ENCODE measurements around the gene GMCL2.

The GMCL2 gene

DNA sequence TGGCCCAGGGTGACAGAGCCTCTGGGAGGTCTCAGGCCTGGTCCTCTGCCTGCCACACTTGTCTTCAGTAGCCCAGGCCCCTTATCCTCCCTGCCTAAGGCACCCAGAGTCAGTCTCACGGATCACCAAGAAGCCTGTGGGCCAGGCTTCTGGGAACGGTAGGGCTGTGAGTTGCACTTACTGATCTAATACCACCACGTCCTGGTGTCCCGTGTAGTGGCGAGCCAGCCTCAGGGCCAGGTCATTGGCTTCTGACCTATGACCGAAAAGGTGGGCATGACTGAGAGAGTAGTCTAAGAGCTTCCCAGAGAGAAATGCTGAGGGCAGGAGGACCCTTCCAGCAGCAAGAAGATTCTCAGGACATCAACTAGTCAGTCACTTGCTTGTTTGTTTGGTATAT lies 38.0 kb upstream of the GMCL2 start:
- Histone ChIP-seq H3K4me3 (no peak overlapping the region), H3K9me3 (replicated peaks in 1 of 11) (no peaks in the 10 kb centered on the region), H3K36me3 (peaks cover 85 to 100% (median 98%) of the 10 kb centered on the region in 11 experiments), H4K20me1 (peaks cover 68 to 100% (median 99%) of the 10 kb centered on the region in 11 experiments; a peak in 21 of 22 replicates), H3K9ac (no peak overlapping the region), H3K27ac (no peak overlapping the region), H3K4me2 (no peak overlapping the region), H3K27me3 (no peaks in the 10 kb centered on the region), H3K4me1 (peaks cover 1 to 80% (median 29%) of the 10 kb centered on the region in 10 experiments; a peak in 16 of 20 replicates)
- no peak for TF ChIP-seq Cebpa-rat (IDR thresholded peaks at IDR 0.05)

DNA sequence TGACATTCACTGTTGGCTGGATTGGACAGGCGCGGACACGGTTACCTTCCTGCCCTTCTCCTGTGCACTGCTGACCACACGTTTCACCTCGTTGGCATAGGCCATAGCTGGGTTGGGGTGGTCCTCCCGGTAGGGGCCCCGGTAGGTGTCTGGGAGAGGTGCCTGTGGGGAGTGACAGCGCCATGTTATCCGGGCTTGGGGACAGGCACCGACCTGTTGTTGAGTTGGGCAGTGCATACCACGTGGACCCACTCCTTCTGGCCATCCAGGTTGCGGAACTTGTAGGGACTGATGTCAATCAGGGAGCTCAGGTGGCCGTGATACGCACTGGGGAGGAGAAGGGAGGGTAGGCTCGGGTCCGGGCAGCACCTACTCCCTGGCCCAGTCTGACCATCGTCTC lies 37.2 kb upstream of the GMCL2 start:
- no peaks in the 10 kb centered on the region for H3K27me3 ChIP-seq
- no peaks in the 10 kb centered on the region for H3K9me3 ChIP-seq (replicated peaks in 1 of 11)
- H3K4me3 ChIP-seq: no peak overlapping the region
- no peak overlapping the region for H3K27ac ChIP-seq
- H3K4me2 ChIP-seq: no peak overlapping the region
- TF ChIP-seq Cebpa-rat (IDR thresholded peaks at IDR 0.05): no peak
- H3K36me3 ChIP-seq: peaks cover 85 to 100% (median 97%) of the 10 kb centered on the region in 11 experiments
- H4K20me1 ChIP-seq: peaks cover 63 to 100% (median 99%) of the 10 kb centered on the region in 11 experiments; a peak in 21 of 22 replicates
- H3K9ac ChIP-seq: no peak overlapping the region
- peaks cover 0 to 74% (median 22%) of the 10 kb centered on the region in 10 experiments; a peak in 15 of 20 replicates for H3K4me1 ChIP-seq

DNA sequence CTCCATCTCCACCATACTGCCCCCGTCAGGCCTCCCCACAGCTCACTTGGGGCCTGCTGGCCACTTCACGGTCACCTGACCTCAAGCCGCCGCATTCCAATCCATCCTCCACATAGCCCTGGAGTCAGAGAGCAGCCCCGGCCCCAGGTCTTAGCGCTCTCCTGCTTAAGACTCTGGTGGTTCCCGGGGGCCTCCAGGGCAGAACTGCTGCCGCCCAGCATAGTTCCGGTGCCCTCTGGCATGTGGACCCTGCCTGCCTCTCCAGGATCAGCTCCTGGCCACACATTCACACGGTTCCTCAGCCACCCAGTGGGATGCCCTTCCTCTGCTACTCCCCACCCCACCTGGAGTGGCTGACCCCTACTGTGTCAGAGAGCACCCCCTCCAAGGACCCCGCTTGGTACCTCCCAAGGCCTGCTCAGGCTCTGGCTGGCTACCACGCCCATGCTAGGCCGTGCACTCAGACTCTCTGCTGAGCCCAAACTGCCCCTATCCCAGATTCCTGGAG lies 36.7 kb upstream of the GMCL2 start:
- no peak overlapping the region for H3K4me3 ChIP-seq
- no peak for TF ChIP-seq Cebpa-rat (IDR thresholded peaks at IDR 0.05)
- peaks cover 81 to 100% (median 96%) of the 10 kb centered on the region in 11 experiments for H3K36me3 ChIP-seq
- H3K27me3 ChIP-seq: no peaks in the 10 kb centered on the region
- peak overlapping the region in 1 of 11 experiments; percentile 24; a peak in 1 of 22 replicates for H3K4me2 ChIP-seq
- H3K27ac ChIP-seq: no peak overlapping the region
- no peak overlapping the region for H3K9ac ChIP-seq
- H4K20me1 ChIP-seq: peaks cover 64 to 100% (median 94%) of the 10 kb centered on the region in 11 experiments; a peak in 21 of 22 replicates
- no peaks in the 10 kb centered on the region for H3K9me3 ChIP-seq (replicated peaks in 1 of 11)
- H3K4me1 ChIP-seq: peaks cover 0 to 69% (median 21%) of the 10 kb centered on the region in 10 experiments; a peak in 15 of 20 replicates

DNA sequence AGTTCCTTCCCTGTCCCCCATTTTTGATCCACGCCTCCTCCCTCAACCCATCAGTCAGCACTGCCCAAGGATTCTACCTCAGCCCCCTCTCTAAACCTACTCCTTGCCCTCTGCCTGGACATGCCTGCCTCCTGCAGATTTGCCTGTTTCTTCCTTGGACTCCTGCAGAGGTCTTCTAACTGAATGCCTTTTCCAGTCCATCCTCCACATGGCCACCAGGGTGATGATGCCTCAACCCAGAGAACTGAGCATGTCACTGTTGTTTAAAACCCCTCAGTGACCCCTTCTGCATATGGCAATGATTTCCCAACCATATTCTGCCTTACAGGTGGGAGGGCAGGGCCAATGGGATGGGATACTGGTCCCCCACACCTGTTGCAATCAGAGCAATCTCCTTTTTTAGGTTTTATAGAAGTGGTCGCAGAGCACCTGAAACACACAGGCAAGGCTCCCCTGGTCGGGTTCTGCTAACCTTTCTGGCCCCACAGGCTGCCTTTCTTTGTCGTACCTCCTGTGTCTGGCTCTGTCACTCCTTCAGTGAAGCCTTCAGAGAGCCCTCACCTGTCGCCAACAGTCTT lies 36.1 kb upstream of the GMCL2 start:
- Histone ChIP-seq H3K4me2 (peak overlapping the region in 3 of 11 experiments; percentile 24 to 63 (median 53); a peak in 2 of 22 replicates), H3K27me3 (no peaks in the 10 kb centered on the region), H3K9ac (no peak overlapping the region), H3K27ac (no peak overlapping the region), H3K36me3 (peaks cover 81 to 100% (median 96%) of the 10 kb centered on the region in 11 experiments), H3K4me1 (peaks cover 0 to 63% (median 21%) of the 10 kb centered on the region in 10 experiments; a peak in 15 of 20 replicates), H3K4me3 (no peak overlapping the region), H3K9me3 (replicated peaks in 1 of 11) (no peaks in the 10 kb centered on the region), H4K20me1 (peaks cover 64 to 100% (median 91%) of the 10 kb centered on the region in 11 experiments; a peak in 21 of 22 replicates)
- TF ChIP-seq Cebpa-rat (IDR thresholded peaks at IDR 0.05): no peak

DNA sequence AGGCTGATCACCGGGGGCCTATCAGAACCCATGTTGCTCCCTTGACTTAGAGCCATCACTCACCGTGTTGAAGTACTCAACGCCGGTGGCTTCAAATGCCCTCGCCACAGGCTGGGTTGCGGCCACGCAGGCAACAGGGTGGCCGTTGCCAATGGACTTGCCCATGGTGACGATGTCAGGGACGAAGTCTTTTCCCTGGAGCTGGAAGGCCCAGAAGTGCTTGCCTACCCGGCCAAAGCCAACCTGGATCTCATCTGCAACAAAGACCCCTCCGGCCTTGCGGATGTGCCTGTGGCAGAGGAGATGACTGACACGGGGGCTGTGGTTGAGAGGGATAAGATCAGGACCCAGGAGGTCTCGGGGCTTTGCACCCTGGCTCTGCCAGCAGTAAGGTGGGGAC lies 35.1 kb upstream of the GMCL2 start:
- Histone ChIP-seq H3K36me3 (peaks cover 74 to 100% (median 93%) of the 10 kb centered on the region in 11 experiments), H3K9ac (peak overlapping the region in 2 of 11 experiments; percentile 3 to 25; a peak in 1 of 22 replicates), H3K4me3 (no peak overlapping the region), H3K9me3 (replicated peaks in 1 of 11) (no peaks in the 10 kb centered on the region), H3K27me3 (no peaks in the 10 kb centered on the region), H3K27ac (no peak overlapping the region), H4K20me1 (peaks cover 55 to 99% (median 83%) of the 10 kb centered on the region in 11 experiments; a peak in 21 of 22 replicates), H3K4me1 (peaks cover 0 to 53% (median 19%) of the 10 kb centered on the region in 10 experiments; a peak in 15 of 20 replicates), H3K4me2 (peak overlapping the region in 5 of 11 experiments; percentile 46 to 83 (median 53); a peak in 10 of 22 replicates)
- no peak for TF ChIP-seq Cebpa-rat (IDR thresholded peaks at IDR 0.05)

DNA sequence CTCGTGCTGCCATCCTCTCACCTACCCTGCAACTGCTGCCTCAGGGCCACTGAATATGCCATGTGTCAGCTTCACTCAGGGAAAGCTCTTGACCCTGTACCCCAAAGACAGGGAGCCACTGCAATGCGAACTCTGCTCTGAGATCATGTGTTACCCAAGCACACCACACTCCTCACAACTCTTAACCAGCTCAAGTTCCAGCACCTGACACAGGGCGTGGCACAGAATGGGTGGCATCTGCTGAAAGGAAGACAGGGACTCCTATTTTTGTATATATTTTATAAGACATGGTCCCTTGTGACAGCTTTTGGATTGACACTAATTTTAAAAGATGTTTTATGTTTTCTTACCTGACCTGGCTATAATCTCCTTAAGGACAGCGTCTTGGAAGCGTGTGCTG lies 34.7 kb upstream of the GMCL2 start:
- peak overlapping the region in 8 of 11 experiments; percentile 2 to 46 (median 37); a peak in 10 of 22 replicates for H3K27ac ChIP-seq
- peak overlapping the region in 5 of 11 experiments; percentile 3 to 26 (median 23); a peak in 5 of 22 replicates for H3K9ac ChIP-seq
- H3K4me1 ChIP-seq: peaks cover 0 to 52% (median 18%) of the 10 kb centered on the region in 10 experiments; a peak in 15 of 20 replicates
- H3K36me3 ChIP-seq: peaks cover 74 to 100% (median 93%) of the 10 kb centered on the region in 11 experiments
- no peaks in the 10 kb centered on the region for H3K27me3 ChIP-seq
- peaks cover 52 to 99% (median 83%) of the 10 kb centered on the region in 11 experiments; a peak in 21 of 22 replicates for H4K20me1 ChIP-seq
- H3K9me3 ChIP-seq (replicated peaks in 1 of 11): no peaks in the 10 kb centered on the region
- H3K4me3 ChIP-seq: no peak overlapping the region
- H3K4me2 ChIP-seq: peak overlapping the region in 7 of 11 experiments; percentile 10 to 83 (median 53); a peak in 12 of 22 replicates
- no peak for TF ChIP-seq Cebpa-rat (IDR thresholded peaks at IDR 0.05)

DNA sequence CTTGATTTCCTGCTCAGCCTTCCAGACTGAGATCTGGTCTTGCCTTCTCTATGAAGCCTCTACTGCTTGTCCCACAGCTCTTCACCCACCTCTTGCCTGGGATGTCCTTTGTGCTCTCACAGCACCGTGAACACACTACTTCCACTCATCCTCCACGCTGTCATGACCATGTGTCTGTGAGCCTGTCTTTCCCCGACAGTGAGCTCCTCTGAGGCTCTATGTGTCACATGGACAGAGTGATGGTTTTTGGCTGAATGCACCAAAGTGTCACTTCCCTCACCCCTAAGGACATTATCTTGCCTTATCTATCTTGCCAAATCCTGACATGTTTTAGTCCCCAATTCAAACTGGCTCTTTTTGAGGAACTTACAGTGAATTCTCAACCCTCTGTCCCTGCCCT lies 34.1 kb upstream of the GMCL2 start:
- Histone ChIP-seq H3K9ac (peak overlapping the region in 5 of 11 experiments; percentile 7 to 26 (median 23); a peak in 5 of 22 replicates), H3K27me3 (no peaks in the 10 kb centered on the region), H3K4me3 (no peak overlapping the region), H3K4me1 (peaks cover 0 to 58% (median 21%) of the 10 kb centered on the region in 10 experiments; a peak in 15 of 20 replicates), H3K4me2 (peak overlapping the region in 6 of 11 experiments; percentile 10 to 83 (median 53); a peak in 11 of 22 replicates), H3K27ac (peak overlapping the region in 9 of 11 experiments; percentile 2 to 46 (median 34); a peak in 13 of 22 replicates), H4K20me1 (peaks cover 58 to 99% (median 83%) of the 10 kb centered on the region in 11 experiments; a peak in 21 of 22 replicates), H3K9me3 (replicated peaks in 1 of 11) (no peaks in the 10 kb centered on the region), H3K36me3 (peaks cover 74 to 100% (median 93%) of the 10 kb centered on the region in 11 experiments)
- TF ChIP-seq Cebpa-rat (IDR thresholded peaks at IDR 0.05): no peak

DNA sequence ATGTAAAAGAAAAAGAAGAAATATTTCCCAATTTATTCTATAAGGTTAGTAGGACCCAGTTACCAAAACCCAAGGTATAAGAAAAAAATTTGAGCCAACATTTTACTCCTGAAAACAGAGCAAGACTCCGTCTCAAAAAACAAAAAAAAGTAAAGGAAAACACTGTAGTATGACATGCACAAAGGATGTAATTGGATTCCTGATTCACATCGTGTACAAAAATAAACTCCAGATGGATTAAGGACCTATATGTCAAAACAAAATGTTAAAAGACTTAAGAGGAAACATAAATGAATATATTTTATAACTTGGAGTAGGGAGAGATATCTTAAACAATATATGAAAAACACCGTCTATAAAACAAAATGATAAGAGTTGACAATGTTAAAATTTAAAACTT lies 31.7 kb upstream of the GMCL2 start:
- Histone ChIP-seq H3K9ac (no peak overlapping the region), H3K4me2 (no peak overlapping the region), H3K36me3 (peaks cover 75 to 100% (median 93%) of the 10 kb centered on the region in 11 experiments), H3K4me1 (peaks cover 9 to 69% (median 35%) of the 10 kb centered on the region in 10 experiments; a peak in 16 of 20 replicates), H4K20me1 (peaks cover 70 to 99% (median 87%) of the 10 kb centered on the region in 11 experiments; a peak in 21 of 22 replicates), H3K4me3 (no peak overlapping the region), H3K27me3 (no peaks in the 10 kb centered on the region), H3K27ac (no peak overlapping the region), H3K9me3 (replicated peaks in 1 of 11) (no peaks in the 10 kb centered on the region)
- no peak for TF ChIP-seq Cebpa-rat (IDR thresholded peaks at IDR 0.05)

Data from BLaER1 treated with 17β-estradiol and CSF1 and Interleukin-3, amounts not matched to agents 10 nM and 100 nM (cell line).